Neuron (in vitro differentiated cells): ENCODE data around the gene STRIT1.

Experiments
- H2AFZ ChIP-seq: one replicate; pipeline ENCODE4 v1.6.1; 2013; ENCODE audit warnings: low read depth, mild to moderate bottlenecking, inconsistent platforms, low read length, moderate library complexity
- H3K27me3 ChIP-seq: one replicate; pipeline ENCODE4 v1.6.1; 2013; ENCODE audit warnings: low read length; ENCODE audit not compliant: insufficient read depth
- H3K36me3 ChIP-seq: one replicate; pipeline ENCODE4 v1.6.1; 2013; ENCODE audit warnings: low read length; ENCODE audit not compliant: insufficient read depth
- H3K4me1 ChIP-seq: one replicate; pipeline ENCODE4 v1.6.1; 2013; ENCODE audit warnings: low read length; ENCODE audit not compliant: insufficient read depth
- H3K4me3 ChIP-seq: 2 replicates; pipeline ENCODE4 v1.5.1; 2013; ENCODE audit warnings: mild to moderate bottlenecking, low read length, moderate library complexity
- H3K9me3 ChIP-seq: one replicate; pipeline ENCODE4 v1.6.1; 2013; ENCODE audit warnings: low read length

STRIT1 gene

GRCh38 chr3:155326244-155326643, 32.8 kb upstream of the STRIT1 start:
- Histone ChIP-seq H3K4me1 (no peaks in the 10 kb centered on the region), H3K36me3 (no peaks in the 10 kb centered on the region), H2AFZ (no peak overlapping the region), H3K4me3 (no peak overlapping the region), H3K27me3 (peaks cover 6% of the 10 kb centered on the region), H3K9me3 (no peaks in the 10 kb centered on the region)

GRCh38 chr3:155325263-155325835, 31.9 kb upstream of the STRIT1 start:
- peaks cover 6% of the 10 kb centered on the region for H3K27me3 ChIP-seq
- H3K4me1 ChIP-seq = no peaks in the 10 kb centered on the region
- H3K36me3 ChIP-seq = no peaks in the 10 kb centered on the region
- no peak overlapping the region for H3K4me3 ChIP-seq
- H3K9me3 ChIP-seq = no peaks in the 10 kb centered on the region
- H2AFZ ChIP-seq = no peak overlapping the region

- H3K4me1 ChIP-seq = no peaks in the 10 kb centered on the region
- no peaks in the 10 kb centered on the region for H3K27me3 ChIP-seq
- H3K36me3 ChIP-seq = no peaks in the 10 kb centered on the region
- H3K9me3 ChIP-seq = no peaks in the 10 kb centered on the region
- H2AFZ ChIP-seq = no peak overlapping the region
- no peak overlapping the region for H3K4me3 ChIP-seq
These were observed 29.7 kb upstream of the STRIT1 start for GRCh38 chr3:155323063-155323666.

- Histone ChIP-seq H2AFZ (no peak overlapping the region), H3K4me3 (no peak overlapping the region), H3K4me1 (no peaks in the 10 kb centered on the region)
These were observed 27.9 kb upstream of the STRIT1 start for GRCh38 chr3:155321418-155321817.

GRCh38 chr3:155320934-155321333, 27.5 kb upstream of the STRIT1 start:
- no peaks in the 10 kb centered on the region for H3K36me3 ChIP-seq
- no peaks in the 10 kb centered on the region for H3K4me1 ChIP-seq
- H3K9me3 ChIP-seq = no peaks in the 10 kb centered on the region
- no peak overlapping the region for H2AFZ ChIP-seq
- H3K27me3 ChIP-seq = no peaks in the 10 kb centered on the region
- H3K4me3 ChIP-seq = no peak overlapping the region

More at GRCh38 chr3:155321418-155321817, 27.9 kb upstream of the STRIT1 start:
- Histone ChIP-seq H3K36me3 (no peaks in the 10 kb centered on the region), H3K9me3 (no peaks in the 10 kb centered on the region), H3K27me3 (no peaks in the 10 kb centered on the region)

- no peaks in the 10 kb centered on the region for H3K4me1 ChIP-seq
- H3K4me3 ChIP-seq = no peak overlapping the region
- H3K9me3 ChIP-seq = no peaks in the 10 kb centered on the region
- H3K36me3 ChIP-seq = no peaks in the 10 kb centered on the region
- H3K27me3 ChIP-seq = no peaks in the 10 kb centered on the region
- no peak overlapping the region for H2AFZ ChIP-seq
These were observed 25.3 kb upstream of the STRIT1 start for GRCh38 chr3:155318740-155319139.

GRCh38 chr3:155317211-155317610, 23.7 kb upstream of the STRIT1 start:
- Histone ChIP-seq H3K36me3 (no peaks in the 10 kb centered on the region), H3K4me1 (no peaks in the 10 kb centered on the region), H3K27me3 (no peaks in the 10 kb centered on the region), H3K9me3 (no peaks in the 10 kb centered on the region), H3K4me3 (no peak overlapping the region), H2AFZ (no peak overlapping the region)

- no peaks in the 10 kb centered on the region for H3K9me3 ChIP-seq
These were observed 22.9 kb upstream of the STRIT1 start for GRCh38 chr3:155316426-155316825.

GRCh38 chr3:155313916-155314315, 20.4 kb upstream of the STRIT1 start:
- no peaks in the 10 kb centered on the region for H3K36me3 ChIP-seq
- no peaks in the 10 kb centered on the region for H3K9me3 ChIP-seq
- H2AFZ ChIP-seq = no peak overlapping the region
- H3K27me3 ChIP-seq = no peaks in the 10 kb centered on the region
- no peak overlapping the region for H3K4me3 ChIP-seq
- H3K4me1 ChIP-seq = no peaks in the 10 kb centered on the region

More at GRCh38 chr3:155316426-155316825, 22.9 kb upstream of the STRIT1 start:
- Histone ChIP-seq H3K4me1 (no peaks in the 10 kb centered on the region), H2AFZ (no peak overlapping the region), H3K4me3 (no peak overlapping the region), H3K27me3 (no peaks in the 10 kb centered on the region), H3K36me3 (no peaks in the 10 kb centered on the region)

- Histone ChIP-seq H3K4me1 (no peaks in the 10 kb centered on the region), H3K36me3 (no peaks in the 10 kb centered on the region), H3K27me3 (no peaks in the 10 kb centered on the region), H3K9me3 (no peaks in the 10 kb centered on the region), H2AFZ (no peak overlapping the region), H3K4me3 (no peak overlapping the region)
These were observed 19.8 kb upstream of the STRIT1 start for GRCh38 chr3:155313300-155313699.

- H2AFZ ChIP-seq = no peak overlapping the region
- H3K27me3 ChIP-seq = no peaks in the 10 kb centered on the region
- H3K9me3 ChIP-seq = no peaks in the 10 kb centered on the region
- no peak overlapping the region for H3K4me3 ChIP-seq
- no peaks in the 10 kb centered on the region for H3K36me3 ChIP-seq
- H3K4me1 ChIP-seq = no peaks in the 10 kb centered on the region
These were observed 19.3 kb upstream of the STRIT1 start for GRCh38 chr3:155312781-155313180.

- Histone ChIP-seq H3K4me1 (no peaks in the 10 kb centered on the region), H3K27me3 (no peaks in the 10 kb centered on the region), H3K4me3 (no peak overlapping the region), H3K9me3 (no peaks in the 10 kb centered on the region), H3K36me3 (no peaks in the 10 kb centered on the region), H2AFZ (no peak overlapping the region)
These were observed 16.1 kb upstream of the STRIT1 start for GRCh38 chr3:155309581-155309980.

- H2AFZ ChIP-seq = no peak overlapping the region
- no peaks in the 10 kb centered on the region for H3K9me3 ChIP-seq
- H3K27me3 ChIP-seq = no peaks in the 10 kb centered on the region
- H3K4me3 ChIP-seq = no peak overlapping the region
- no peaks in the 10 kb centered on the region for H3K36me3 ChIP-seq
- H3K4me1 ChIP-seq = no peaks in the 10 kb centered on the region
These were observed 15.3 kb upstream of the STRIT1 start for GRCh38 chr3:155308831-155309230.

- Histone ChIP-seq H3K9me3 (no peaks in the 10 kb centered on the region), H3K36me3 (no peaks in the 10 kb centered on the region), H2AFZ (no peak overlapping the region), H3K4me3 (no peak overlapping the region), H3K4me1 (no peaks in the 10 kb centered on the region), H3K27me3 (no peaks in the 10 kb centered on the region)
These were observed 13.7 kb upstream of the STRIT1 start for GRCh38 chr3:155307183-155307582.
